T-cell (primary cell): Measurements from ENCODE around the gene TJP3. TPM values are rescaled to one million over a fixed set of nuclear protein-coding genes. Genes with fewer than 3 reads are reported as not detected.
A peak's percentile ranks its signal among the peaks of the same experiment; 100 is the strongest.

Experiments used
- ATAC-seq, 4 experiments: fragments of 200-7000 bp in 3 of 4; fragments of 150-1000 bp in 1 of 4; cut with Tn5 transposase; replicated peaks in 1 of 4; 1 replicate in 3 of 4; 2 replicates in 1 of 4; pipeline ENCODE4 v1.10.0; 2021; ENCODE audit warnings: moderate library complexity in 3 of 4, mild to moderate bottlenecking in 2 of 4, moderate number of reproducible peaks in 1 of 4
- CTCF ChIA-PET, 2 donors: fragments of 300-600 bp; sonication (Branson Sonifier 250); formaldehyde crosslinking; loops; one replicate each; lab custom pipeline; 2022; ENCODE audit warnings: antibody characterized with exemption in 2 of 2; lab: Charles Lee
- POLR2A ChIA-PET, 2 donors: fragments of 300-600 bp; sonication (Branson Sonifier 250); formaldehyde crosslinking; loops; one replicate each; lab custom pipeline; 2022; ENCODE audit warnings: antibody characterized with exemption in 2 of 2; lab: Charles Lee
- DNase-seq, 35 experiments: peaks; one replicate each; pipeline versions ENCODE4 v3.0.0 to v3.0.0-alpha.2; 2013 to 2023
- H3K27ac ChIP-seq: one replicate; pipeline ENCODE4 v1.5.1; 2013; ENCODE audit warnings: low read length
- H3K27me3 ChIP-seq, 2 experiments: replicated peaks in 1 of 2; 1 replicate in 1 of 2; 2 replicates in 1 of 2; pipeline versions ENCODE4 v1.6.1 to v1.7.0; 2013; ENCODE audit warnings: low read length in 1 of 2, mixed read lengths in 1 of 2; ENCODE audit not compliant: control insufficient read depth in 2 of 2, insufficient read depth in 2 of 2; ENCODE audit errors: extremely low read depth in 1 of 2
- H3K36me3 ChIP-seq, 2 donors: 1 replicate in 1 of 2; 2 replicates in 1 of 2; pipeline versions ENCODE4 v1.6.1 to v1.7.0; 2013; ENCODE audit warnings: low read length in 1 of 2; ENCODE audit not compliant: control insufficient read depth in 2 of 2, insufficient read depth in 1 of 2; ENCODE audit errors: extremely low read depth in 1 of 2
- H3K4me1 ChIP-seq, 2 experiments: 1 replicate in 1 of 2; 2 replicates in 1 of 2; pipeline versions ENCODE4 v1.6.1 to v1.7.0; 2013; ENCODE audit warnings: low read length in 2 of 2, mixed read lengths in 1 of 2; ENCODE audit not compliant: insufficient read depth in 2 of 2, control insufficient read depth in 1 of 2; ENCODE audit errors: extremely low read depth in 1 of 2
- H3K4me3 ChIP-seq, 2 donors: 1 replicate in 1 of 2; 2 replicates in 1 of 2; pipeline versions ENCODE4 v1.5.1 to v1.7.0; 2013; ENCODE audit warnings: mild to moderate bottlenecking in 2 of 2, low read length in 1 of 2, moderate library complexity in 1 of 2; ENCODE audit not compliant: control insufficient read depth in 1 of 2; ENCODE audit errors: extremely low read depth in 1 of 2
- H3K9me3 ChIP-seq: 2 replicates; pipeline ENCODE4 v1.7.0; 2013
- H3K27ac Mint-ChIP-seq, 2 donors: one replicate each; pipeline ENCODE4 v1.8.0; 2020 to 2021; ENCODE audit warnings: mild to moderate bottlenecking in 2 of 2, mixed read lengths in 2 of 2
- H3K27me3 Mint-ChIP-seq, 2 donors: one replicate each; pipeline ENCODE4 v1.8.0; 2021 to 2022; ENCODE audit warnings: mixed read lengths in 2 of 2
- H3K36me3 Mint-ChIP-seq: one replicate; pipeline ENCODE4 v1.8.0; 2021; ENCODE audit warnings: mixed read lengths
- H3K4me1 Mint-ChIP-seq, 3 donors: one replicate each; pipeline ENCODE4 v1.8.0; 2020 to 2022; ENCODE audit warnings: mixed read lengths in 3 of 3, mild to moderate bottlenecking in 1 of 3
- H3K4me3 Mint-ChIP-seq, 3 donors: one replicate each; pipeline ENCODE4 v1.8.0; 2020 to 2022; ENCODE audit warnings: mild to moderate bottlenecking in 3 of 3, mixed read lengths in 3 of 3, moderate library complexity in 3 of 3
- H3K9me3 Mint-ChIP-seq, 3 donors: one replicate each; pipeline ENCODE4 v1.8.0; 2020 to 2022; ENCODE audit warnings: mixed read lengths in 3 of 3
- WGBS: methylation state at CpG from one replicate; pipeline ENCODE4 v1.1.5; 2013; ENCODE audit warnings: missing lambda C conversion rate; ENCODE audit not compliant: insufficient coverage; 5-methylcytosine and 5-hydroxymethylcytosine counted together
- total RNA-seq, 35 experiments: library from RNA in 6 of 35; stranded (reverse) in 6 of 35; fragments of 120-200 nt in 1 of 35; gene quantifications; one replicate each; pipeline versions ENCODE4 v1.2.1 to v1.2.4 and lab custom pipeline; 2013 to 2026

The TJP3 gene
- total RNA-seq, 5 donors from 2014 or later (not counting 1 experiment from before 2014, with no cell fraction given): 12.6 to 28.9 (median 19.4) TPM

DNA sequence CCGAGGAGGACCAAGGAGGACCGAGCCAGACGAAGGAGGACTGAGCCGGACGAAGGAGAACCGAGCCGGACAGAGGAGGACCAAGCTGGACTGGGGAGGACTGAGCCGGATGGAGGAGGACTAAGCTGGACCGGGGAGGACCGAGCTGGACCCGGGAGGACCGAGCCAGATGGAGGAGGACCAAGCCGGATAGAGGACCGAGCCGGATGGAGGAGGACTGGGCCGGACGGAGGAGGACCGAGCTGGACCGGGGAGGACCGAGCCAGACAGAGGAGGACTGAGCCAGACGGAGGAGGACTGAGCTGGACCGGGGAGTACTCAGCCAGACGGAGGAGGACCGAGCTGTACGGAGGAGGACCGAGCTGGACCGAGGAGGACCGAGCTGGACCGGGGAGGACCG lies 11.1 kb upstream of the TJP3 start:
- CTCF ChIA-PET: interaction anchor here (0.5 to 1.1 kb wide), 3 partner anchors 23 to 122 kb away, joined by 3 to 4 read pairs (median 4); no protein-coding TSS in a partner anchor
- Mint-ChIP-seq H3K4me3 (no peak overlapping the region), H3K27me3 (no peaks in the 10 kb centered on the region), H3K27ac (no peak overlapping the region), H3K4me1 (peaks cover 16 to 38% (median 29%) of the 10 kb centered on the region in 3 donors), H3K9me3 (no peaks in the 10 kb centered on the region), H3K36me3 (no peaks in the 10 kb centered on the region)
- no peak overlapping the region for H3K27ac ChIP-seq
- no peaks in the 10 kb centered on the region for H3K27me3 ChIP-seq
- H3K4me1 ChIP-seq: peaks cover 5 to 44% of the 10 kb centered on the region in 2 experiments
- DNase-seq: no peak
- no peaks in the 10 kb centered on the region for H3K36me3 ChIP-seq
- WGBS: 94% methylated on average over 30 of the region's 30 CpGs
- POLR2A ChIA-PET: interaction anchor here in 1 of 2 donors (1.2 kb wide), 1 partner anchor 9 kb away, joined by 4 read pairs; no protein-coding TSS in a partner anchor
- no peaks in the 10 kb centered on the region for H3K9me3 ChIP-seq
- ATAC-seq: no peak
- no peak overlapping the region for H3K4me3 ChIP-seq

DNA sequence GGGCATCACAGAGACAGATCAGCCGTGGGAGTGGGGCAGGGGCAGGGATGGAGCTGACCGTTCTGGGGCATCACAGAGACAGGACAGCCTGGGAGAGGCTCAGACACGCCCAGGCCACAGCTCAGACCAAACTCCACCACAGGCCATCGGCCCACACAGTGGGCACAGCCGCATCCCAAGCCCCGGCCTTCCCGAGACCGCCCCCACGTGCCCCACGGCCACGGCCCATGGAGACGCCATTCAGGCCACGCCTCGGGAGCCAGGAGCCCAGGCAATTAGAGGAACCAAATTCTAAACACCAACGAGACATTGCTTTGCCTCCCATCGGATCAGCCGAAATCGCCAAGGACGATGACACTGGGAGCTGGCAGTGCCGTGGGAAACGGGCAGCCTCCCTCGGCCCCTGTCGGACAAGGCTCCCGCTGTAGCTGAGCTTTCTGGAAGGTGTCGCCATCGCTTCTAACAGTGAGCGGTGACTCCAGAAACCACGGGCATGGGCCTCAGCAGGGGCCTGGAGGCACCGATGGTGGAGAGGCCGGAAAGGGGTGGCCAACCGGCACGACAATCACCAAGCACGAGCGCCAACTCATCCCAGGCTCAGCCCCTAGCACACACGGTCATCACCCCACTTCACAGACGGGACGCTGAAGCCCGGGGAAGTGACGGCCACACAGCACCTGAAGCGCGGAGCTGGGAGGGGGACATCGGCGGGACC lies 10.4 kb upstream of the TJP3 start:
- DNase-seq: no peak
- no peak overlapping the region for H3K4me3 ChIP-seq

DNA sequence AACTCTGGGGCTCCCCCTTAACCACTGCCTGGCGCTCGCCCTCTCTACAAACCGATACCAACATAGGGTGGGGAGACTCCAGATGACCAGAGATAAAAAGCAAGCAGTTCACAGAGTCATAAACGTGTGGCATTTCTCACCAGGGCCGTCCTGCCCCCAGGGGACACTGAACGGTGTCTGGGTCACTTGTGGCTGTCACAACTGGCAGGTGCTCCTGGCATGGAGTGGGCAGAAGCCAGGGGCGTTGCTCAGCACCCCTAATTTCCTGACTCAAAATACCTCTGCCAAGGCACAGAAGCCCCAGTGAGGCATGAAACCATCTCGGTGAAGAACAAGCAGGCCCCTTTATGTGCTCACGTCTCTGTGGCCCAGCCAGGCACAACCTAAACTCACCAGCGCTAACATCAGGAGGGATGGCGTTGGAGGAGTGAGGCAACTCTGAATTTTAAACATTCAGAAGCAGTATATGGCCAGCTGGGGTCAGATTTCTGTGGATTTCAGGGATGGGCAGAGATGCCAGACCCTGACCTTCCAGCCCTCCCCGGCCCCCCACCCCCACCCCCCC lies 9.7 kb upstream of the TJP3 start:
- DNase-seq (no peak), ATAC-seq (no peak)
- H3K27me3 ChIP-seq: no peaks in the 10 kb centered on the region
- Mint-ChIP-seq H3K27ac (peak overlapping the region in 1 of 2 donors; percentile 64), H3K4me1 (peaks cover 16 to 32% (median 27%) of the 10 kb centered on the region in 3 donors), H3K27me3 (no peaks in the 10 kb centered on the region), H3K4me3 (peak overlapping the region; percentile 41 to 95 (median 61)), H3K9me3 (no peaks in the 10 kb centered on the region), H3K36me3 (no peaks in the 10 kb centered on the region)
- H3K27ac ChIP-seq: no peak overlapping the region
- ChIA-PET CTCF (no interaction called here), POLR2A (no interaction called here)
- no peaks in the 10 kb centered on the region for H3K36me3 ChIP-seq
- peaks cover 5 to 38% of the 10 kb centered on the region in 2 experiments for H3K4me1 ChIP-seq
- 60% methylated on average over 6 of the region's 12 CpGs for WGBS
- no peak overlapping the region for H3K4me3 ChIP-seq
- H3K9me3 ChIP-seq: no peaks in the 10 kb centered on the region

More for the DNA sequence above, 10.4 kb upstream of the TJP3 start:
- Mint-ChIP-seq H3K4me3 (peak overlapping the region in 2 of 3 donors; percentile 61 to 95), H3K9me3 (no peaks in the 10 kb centered on the region), H3K36me3 (no peaks in the 10 kb centered on the region), H3K27ac (peak overlapping the region in 1 of 2 donors; percentile 64), H3K4me1 (peaks cover 16 to 34% (median 29%) of the 10 kb centered on the region in 3 donors), H3K27me3 (no peaks in the 10 kb centered on the region)
- ChIA-PET POLR2A (interaction anchor here in 1 of 2 donors (1.2 kb wide), 1 partner anchor 10 kb away, joined by 4 read pairs; no protein-coding TSS in a partner anchor), CTCF (interaction anchor here (0.5 to 1.1 kb wide), 3 partner anchors 23 to 122 kb away, joined by 3 to 4 read pairs (median 4); no protein-coding TSS in a partner anchor)
- H3K27me3 ChIP-seq: no peaks in the 10 kb centered on the region
- WGBS: 93% methylated on average over 33 of the region's 43 CpGs
- no peak for ATAC-seq
- H3K27ac ChIP-seq: no peak overlapping the region
- H3K4me1 ChIP-seq: peaks cover 5 to 38% of the 10 kb centered on the region in 2 experiments
- H3K9me3 ChIP-seq: no peaks in the 10 kb centered on the region
- H3K36me3 ChIP-seq: no peaks in the 10 kb centered on the region

DNA sequence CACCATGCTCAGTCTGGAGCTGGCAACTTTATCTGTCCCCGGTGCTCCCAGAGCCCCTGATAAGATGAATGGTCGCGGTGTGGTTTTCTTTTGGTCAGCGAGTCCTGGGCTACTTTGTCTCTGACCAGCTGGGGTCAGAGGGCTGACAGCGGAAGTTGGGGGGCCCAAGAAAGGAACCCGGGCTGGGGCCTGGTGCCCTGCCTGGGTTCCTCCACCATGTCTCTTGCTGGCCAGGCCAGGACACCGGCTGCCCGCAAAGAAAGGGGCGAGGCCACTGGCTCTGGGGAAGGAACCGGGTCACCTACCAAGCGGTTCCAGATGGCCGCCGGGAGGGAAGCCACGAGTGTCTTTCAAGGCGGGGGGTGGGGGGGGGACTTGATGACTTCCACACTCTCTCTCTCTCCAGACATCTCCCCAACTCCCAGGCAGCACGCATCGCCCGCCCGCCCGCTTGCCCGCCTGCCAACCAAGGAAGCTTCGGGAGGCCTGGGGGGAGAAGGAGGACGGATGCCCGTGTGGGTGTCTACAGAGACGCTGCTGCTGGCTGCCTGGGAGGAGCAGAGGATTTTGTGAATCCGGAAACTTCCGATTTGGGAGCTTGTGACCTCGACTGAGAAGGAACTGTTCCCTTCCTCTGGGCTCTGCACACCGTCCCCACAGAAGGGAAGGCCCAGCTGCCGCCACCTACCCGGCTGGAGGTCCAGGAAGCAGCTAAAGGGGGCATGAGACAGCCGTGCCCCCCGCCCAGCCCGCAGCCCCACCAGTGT lies 9.0 kb upstream of the TJP3 start:
- H3K36me3 Mint-ChIP-seq: no peaks in the 10 kb centered on the region
- WGBS: 48% methylated on average over 10 of the region's 34 CpGs
- POLR2A ChIA-PET: interaction anchor here in 1 of 2 donors (0.5 kb wide), 1 partner anchor 9 kb away, joined by 3 read pairs; no protein-coding TSS in a partner anchor
- peak overlapping the region; percentile 86 to 95 (median 87) for H3K4me3 Mint-ChIP-seq
- Histone ChIP-seq H3K4me3 (peak overlapping the region; percentile 55 to 69), H3K36me3 (no peaks in the 10 kb centered on the region), H3K27me3 (peaks cover 0 to 3% of the 10 kb centered on the region in 2 experiments), H3K9me3 (no peaks in the 10 kb centered on the region), H3K4me1 (peaks cover 5 to 38% of the 10 kb centered on the region in 2 experiments), H3K27ac (no peak overlapping the region)
- H3K27me3 Mint-ChIP-seq: no peaks in the 10 kb centered on the region
- ATAC-seq: no peak
- peak in 5 of 35 experiments; percentile 24 to 50 (median 27) for DNase-seq
- CTCF ChIA-PET: interaction anchor here in 1 of 2 donors (1.1 to 1.5 kb wide), 2 partner anchors 9 to 25 kb away, joined by 3 read pairs; no protein-coding TSS in a partner anchor
- H3K27ac Mint-ChIP-seq: peak overlapping the region; percentile 55 to 71
- H3K4me1 Mint-ChIP-seq: peaks cover 16 to 32% (median 27%) of the 10 kb centered on the region in 3 donors
- no peaks in the 10 kb centered on the region for H3K9me3 Mint-ChIP-seq

DNA sequence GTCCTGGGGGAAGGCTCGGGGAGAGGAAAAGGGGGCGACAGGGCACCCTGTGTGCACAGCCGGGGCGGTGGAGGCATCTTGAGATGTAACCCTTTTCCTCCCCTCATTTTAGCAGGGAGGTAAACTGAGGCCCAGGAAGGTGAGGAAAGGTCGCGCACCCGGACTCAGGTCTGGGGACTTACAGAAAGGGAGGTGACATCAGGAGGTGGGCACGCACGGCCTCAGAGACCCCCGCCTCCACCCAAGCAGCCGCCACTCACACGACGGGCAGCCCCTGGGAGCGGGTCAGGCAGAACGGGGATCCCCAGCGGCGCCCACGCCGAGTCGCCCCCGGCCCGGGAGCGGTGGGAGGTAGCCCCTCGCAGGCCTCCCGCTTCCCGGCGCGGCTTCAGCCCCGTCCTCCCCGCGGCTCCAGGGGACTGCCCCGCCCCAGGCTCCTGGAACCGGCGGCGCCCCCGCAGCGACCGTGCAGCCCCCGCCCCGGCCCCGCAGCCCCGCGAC lies 8.4 kb upstream of the TJP3 start:
- H3K27ac ChIP-seq: no peak overlapping the region
- CTCF ChIA-PET: interaction anchor here in 1 of 2 donors (0.6 to 1.5 kb wide), 3 partner anchors 10 to 1704 kb away, joined by 3 read pairs; no protein-coding TSS in a partner anchor
- Mint-ChIP-seq H3K36me3 (no peaks in the 10 kb centered on the region), H3K27ac (peak overlapping the region; percentile 55 to 71), H3K27me3 (peaks cover 0 to 1% of the 10 kb centered on the region in 2 donors), H3K9me3 (no peaks in the 10 kb centered on the region), H3K4me1 (peaks cover 16 to 32% (median 24%) of the 10 kb centered on the region in 3 donors), H3K4me3 (peak overlapping the region; percentile 86 to 95 (median 87))
- no peaks in the 10 kb centered on the region for H3K36me3 ChIP-seq
- peaks cover 0 to 8% of the 10 kb centered on the region in 2 experiments for H3K27me3 ChIP-seq
- WGBS: 0% methylated on average over 33 of the region's 43 CpGs
- H3K9me3 ChIP-seq: no peaks in the 10 kb centered on the region
- ATAC-seq: peak in 2 of 4 experiments; percentile 8 to 23
- peak in 1 of 35 experiments; percentile 23 for DNase-seq
- peaks cover 5 to 38% of the 10 kb centered on the region in 2 experiments for H3K4me1 ChIP-seq
- H3K4me3 ChIP-seq: peak overlapping the region; percentile 55 to 69
- POLR2A ChIA-PET: interaction anchor here in 1 of 2 donors (0.5 kb wide), 1 partner anchor 9 kb away, joined by 3 read pairs; no protein-coding TSS in a partner anchor
